ENCODE measurements around the gene DGKE. TPM values are rescaled to one million over a fixed set of nuclear protein-coding genes. Genes with fewer than 3 reads are reported as not detected.
A peak's percentile ranks its signal among the peaks of the same experiment; 100 is the strongest.

DGKE gene
- total and polyA plus RNA-seq, 2 of the 13 experiments (the other 11 are each of a cell fraction or from before 2014, with no cell fraction given) = 3.2 to 5.3 TPM

- TF ChIP-seq HBP1 (CRISPR knock-in tag; IDR thresholded peaks at IDR 0.05; ENCODE audit: low read depth) (0 out of 2 replicates have a peak, but pooled peaks have one; percentile 32), ZNF724P (CRISPR knock-in tag; IDR thresholded peaks at IDR 0.05; ENCODE audit: borderline replicate concordance) (no peak), ZBTB26 (CRISPR knock-in tag; IDR thresholded peaks at IDR 0.05; ENCODE audit: borderline replicate concordance) (peak; percentile 26), ZC3H4 (CRISPR knock-in tag; IDR thresholded peaks at IDR 0.05; ENCODE audit: borderline replicate concordance) (no peak), ZNF567 (CRISPR knock-in tag; IDR thresholded peaks at IDR 0.05; ENCODE audit: borderline replicate concordance) (no peak), E2F2 (CRISPR knock-in tag; IDR thresholded peaks at IDR 0.05; ENCODE audit: borderline replicate concordance) (0 out of 2 replicates have a peak, but pooled peaks have one; percentile 36), KMT2A (CRISPR knock-in tag; IDR thresholded peaks at IDR 0.05) (no peak), KDM1A (CRISPR knock-in tag; IDR thresholded peaks at IDR 0.05) (no peak), GATAD2A (CRISPR knock-in tag; IDR thresholded peaks at IDR 0.05) (peak; percentile 50), POGZ (CRISPR knock-in tag; IDR thresholded peaks at IDR 0.05) (peak; percentile 19; the same call in 1 of the 2 replicates), ZNF781 (CRISPR knock-in tag; IDR thresholded peaks at IDR 0.05; ENCODE audit: borderline replicate concordance, not compliant biosample characterization) (no peak), XRCC5 (optimal IDR thresholded peaks at IDR 0.05; ENCODE audit: low read length) (no peak), CBX2 (IDR thresholded peaks at IDR 0.05; ENCODE audit: low read depth, low read length) (no peak), CBX2 (CRISPR knock-in tag; IDR thresholded peaks at IDR 0.05; ENCODE audit: low read depth) (0 out of 2 replicates have a peak, but pooled peaks have one; percentile 45), NPAS2 (CRISPR knock-in tag; IDR thresholded peaks at IDR 0.05; ENCODE audit: borderline replicate concordance) (no peak), EHMT2 (IDR thresholded peaks at IDR 0.05; ENCODE audit: borderline replicate concordance, low read depth, low read length) (no peak), ARID2 (CRISPR knock-in tag; IDR thresholded peaks at IDR 0.05; ENCODE audit: borderline replicate concordance) (no peak), NFIB (CRISPR knock-in tag; IDR thresholded peaks at IDR 0.05; ENCODE audit: borderline replicate concordance) (no peak), BHLHE40 (IDR thresholded peaks at IDR 0.05; ENCODE audit: low read length) (no peak), PCBP2 (optimal IDR thresholded peaks at IDR 0.05; ENCODE audit: low read depth, low read length, poor library complexity, severe bottlenecking) (no peak), ZNF512B (CRISPR knock-in tag; IDR thresholded peaks at IDR 0.05; ENCODE audit: borderline replicate concordance) (no peak), HNF4A (CRISPR knock-in tag; IDR thresholded peaks at IDR 0.05) (peak; percentile 80), ZNF670 (CRISPR knock-in tag; IDR thresholded peaks at IDR 0.05; ENCODE audit: borderline replicate concordance) (no peak)
These were observed 78.4 kb downstream of the DGKE start (continued) for GRCh38 chr17:56912105-56912999.

Data from HepG2 (cell line).